WTC11 (cell line): ENCODE data around the gene SPAG8. TPM values are rescaled to one million over a fixed set of nuclear protein-coding genes. Genes with fewer than 3 reads are reported as not detected.

ENCODE experiments used
- ATAC-seq: fragments of 200-7000 bp; cut with Tn5 transposase; 2 replicates; pipeline ENCODE4 v1.10.0; 2021; ENCODE audit warnings: mild to moderate bottlenecking, moderate library complexity
- CTCF ChIA-PET: fragments of 300-600 bp; sonication (Branson Sonifier 250); formaldehyde crosslinking; loops from one replicate; lab custom pipeline; 2021; ENCODE audit warnings: antibody characterized with exemption; lab: Charles Lee
- POLR2A ChIA-PET: fragments of 350-600 bp; sonication (Branson Sonifier 250); formaldehyde crosslinking; loops from one replicate; lab custom pipeline; 2021; ENCODE audit warnings: antibody characterized with exemption; lab: Charles Lee
- DNase-seq: peaks from one replicate; pipeline ENCODE4 v3.0.0; 2021; ENCODE audit warnings: low spot score
- H3K27ac Mint-ChIP-seq: 2 replicates; pipeline ENCODE4 v1.8.0; 2021; ENCODE audit warnings: mixed read lengths
- H3K27me3 Mint-ChIP-seq: 2 replicates; pipeline ENCODE4 v1.8.0; 2021; ENCODE audit warnings: low read depth, mild to moderate bottlenecking, moderate library complexity, mixed read lengths
- H3K36me3 Mint-ChIP-seq: 2 replicates; pipeline ENCODE4 v1.8.0; 2021; ENCODE audit warnings: mixed read lengths
- H3K4me1 Mint-ChIP-seq: 2 replicates; pipeline ENCODE4 v1.8.0; 2022; ENCODE audit warnings: mixed read lengths
- H3K4me3 Mint-ChIP-seq: 2 replicates; pipeline ENCODE4 v1.8.0; 2021; ENCODE audit warnings: mild to moderate bottlenecking, moderate library complexity, mixed read lengths
- H3K9me3 Mint-ChIP-seq: 2 replicates; pipeline ENCODE4 v1.8.0; 2021; ENCODE audit warnings: mixed read lengths
- ATF1 ChIP-seq: sonication (generic); formaldehyde crosslinking; IDR thresholded peaks from 2 replicates; pipeline ENCODE4 v1.8.1; 2023; ENCODE audit warnings: mild to moderate bottlenecking, moderate library complexity, missing genetic modification reagents
- CBFB ChIP-seq: sonication (generic); formaldehyde crosslinking; IDR thresholded peaks from 2 replicates; pipeline ENCODE4 v1.8.1; 2022; ENCODE audit warnings: mild to moderate bottlenecking, low read depth, missing genetic modification reagents
- GRHL2 ChIP-seq: fragments of 250-450 bp; sonication (Bioruptor Pico); IDR thresholded peaks from 2 replicates; pipeline ENCODE4 v1.8.0; 2022; ENCODE audit warnings: mild to moderate bottlenecking, moderate library complexity; ENCODE audit not compliant: insufficient replicate concordance, severe bottlenecking
- JAZF1 ChIP-seq: fragments of 250-450 bp; sonication (Bioruptor Pico); IDR thresholded peaks from 2 replicates; pipeline ENCODE4 v1.9.0; 2021; ENCODE audit warnings: moderate library complexity, mild to moderate bottlenecking, inconsistent platforms
- MYBL2 ChIP-seq: sonication (generic); formaldehyde crosslinking; IDR thresholded peaks from 2 replicates; pipeline ENCODE4 v1.8.1; 2023; ENCODE audit warnings: mild to moderate bottlenecking, moderate library complexity, missing genetic modification reagents
- NFATC4 ChIP-seq: fragments of 250-450 bp; sonication (Bioruptor Pico); IDR thresholded peaks from 2 replicates; pipeline ENCODE4 v1.9.0; 2021; ENCODE audit warnings: mild to moderate bottlenecking
- total RNA-seq: library from RNA; stranded (reverse); gene quantifications from 3 replicates; pipeline ENCODE4 v1.2.3, GENCODE V29; 2021
- TF ChIP-seq, protein P1 (sequence below): sonication (generic); formaldehyde crosslinking; conservative IDR thresholded peaks from 2 replicates; pipeline ENCODE4 v1.8.1; 2023; ENCODE audit warnings: mild to moderate bottlenecking, low read depth, missing genetic modification reagents, moderate library complexity
- TF ChIP-seq, protein P2 (sequence below): sonication (generic); formaldehyde crosslinking; IDR thresholded peaks from 2 replicates; pipeline ENCODE4 v1.8.0; 2022; ENCODE audit warnings: mild to moderate bottlenecking, missing genetic modification reagents
- TF ChIP-seq, protein P3 (sequence below): sonication (generic); formaldehyde crosslinking; IDR thresholded peaks from 2 replicates; pipeline ENCODE4 v1.8.0; 2022; ENCODE audit warnings: mild to moderate bottlenecking, missing genetic modification reagents
- TF ChIP-seq, protein P4 (sequence below): sonication (generic); formaldehyde crosslinking; IDR thresholded peaks from 2 replicates; pipeline ENCODE4 v1.8.0; 2022; ENCODE audit warnings: missing genetic modification reagents
- TF ChIP-seq, protein P5 (sequence below): sonication (generic); formaldehyde crosslinking; IDR thresholded peaks from 2 replicates; pipeline ENCODE4 v1.8.1; 2023; ENCODE audit warnings: mild to moderate bottlenecking, missing genetic modification reagents, borderline replicate concordance
- TF ChIP-seq, protein P6 (sequence below): sonication (generic); formaldehyde crosslinking; IDR thresholded peaks from 2 replicates; pipeline ENCODE4 v1.8.1; 2023; ENCODE audit warnings: mild to moderate bottlenecking, moderate library complexity, missing genetic modification reagents
- TF ChIP-seq, protein P7 (sequence below): fragments of 250-450 bp; sonication (Bioruptor Pico); IDR thresholded peaks from 2 replicates; pipeline ENCODE4 v1.8.0; 2021; ENCODE audit warnings: mild to moderate bottlenecking
- TF ChIP-seq, protein P8 (sequence below): sonication (generic); formaldehyde crosslinking; IDR thresholded peaks from 2 replicates; pipeline ENCODE4 v1.8.1; 2022; ENCODE audit warnings: low read depth, mild to moderate bottlenecking, moderate library complexity, missing genetic modification reagents, borderline replicate concordance
- TF ChIP-seq, protein P9 (sequence below): sonication (generic); formaldehyde crosslinking; IDR thresholded peaks from 2 replicates; pipeline ENCODE4 v1.8.0; 2023; ENCODE audit warnings: missing genetic modification reagents

SPAG8 gene
- total RNA-seq, 1 experiment from 2014 or later, result 0.72 TPM

DNA sequence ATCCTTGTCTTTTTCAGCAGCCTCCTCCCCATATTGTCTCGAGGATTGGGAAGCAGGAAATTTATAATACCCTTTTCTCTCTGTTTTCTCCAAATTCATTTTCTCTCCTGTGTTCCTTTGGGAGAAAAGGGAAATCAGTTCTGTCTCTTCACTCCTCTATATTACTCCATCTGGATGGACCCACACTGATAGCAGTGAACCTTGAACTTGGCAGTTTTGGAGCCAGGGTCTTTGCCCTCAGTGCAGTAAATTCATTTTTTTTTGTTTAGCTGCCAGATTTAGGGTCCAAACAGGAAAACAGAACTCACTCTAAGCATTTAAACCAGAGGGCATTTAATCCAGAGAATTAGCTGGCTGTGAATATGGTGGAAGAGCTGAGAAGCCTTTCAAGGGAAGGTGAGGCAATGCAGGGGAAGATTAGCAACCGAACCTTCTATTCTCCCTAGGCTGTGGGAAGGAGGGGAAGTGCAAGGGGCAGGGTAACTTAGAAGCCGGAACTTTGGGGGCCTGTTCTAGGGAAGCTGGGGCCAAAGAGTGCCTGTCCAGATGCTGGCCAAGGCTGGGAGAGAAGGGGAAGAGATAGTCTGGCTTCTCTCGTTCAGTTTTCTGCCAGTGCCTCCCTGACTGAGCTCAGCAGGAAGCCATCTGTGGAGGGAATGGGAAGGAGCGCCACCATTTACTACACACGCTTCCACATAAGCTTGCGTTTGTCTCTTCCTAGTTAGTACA lies 37.0 kb downstream of the SPAG8 start (continued):
- TF ChIP-seq, protein P1, sequence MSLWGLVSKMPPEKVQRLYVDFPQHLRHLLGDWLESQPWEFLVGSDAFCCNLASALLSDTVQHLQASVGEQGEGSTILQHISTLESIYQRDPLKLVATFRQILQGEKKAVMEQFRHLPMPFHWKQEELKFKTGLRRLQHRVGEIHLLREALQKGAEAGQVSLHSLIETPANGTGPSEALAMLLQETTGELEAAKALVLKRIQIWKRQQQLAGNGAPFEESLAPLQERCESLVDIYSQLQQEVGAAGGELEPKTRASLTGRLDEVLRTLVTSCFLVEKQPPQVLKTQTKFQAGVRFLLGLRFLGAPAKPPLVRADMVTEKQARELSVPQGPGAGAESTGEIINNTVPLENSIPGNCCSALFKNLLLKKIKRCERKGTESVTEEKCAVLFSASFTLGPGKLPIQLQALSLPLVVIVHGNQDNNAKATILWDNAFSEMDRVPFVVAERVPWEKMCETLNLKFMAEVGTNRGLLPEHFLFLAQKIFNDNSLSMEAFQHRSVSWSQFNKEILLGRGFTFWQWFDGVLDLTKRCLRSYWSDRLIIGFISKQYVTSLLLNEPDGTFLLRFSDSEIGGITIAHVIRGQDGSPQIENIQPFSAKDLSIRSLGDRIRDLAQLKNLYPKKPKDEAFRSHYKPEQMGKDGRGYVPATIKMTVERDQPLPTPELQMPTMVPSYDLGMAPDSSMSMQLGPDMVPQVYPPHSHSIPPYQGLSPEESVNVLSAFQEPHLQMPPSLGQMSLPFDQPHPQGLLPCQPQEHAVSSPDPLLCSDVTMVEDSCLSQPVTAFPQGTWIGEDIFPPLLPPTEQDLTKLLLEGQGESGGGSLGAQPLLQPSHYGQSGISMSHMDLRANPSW (CRISPR knock-in tag), result no peak
- TF ChIP-seq GRHL2 (CRISPR knock-in tag), result no peak
- no peak for TF ChIP-seq CBFB (CRISPR knock-in tag)
- TF ChIP-seq, protein P2, sequence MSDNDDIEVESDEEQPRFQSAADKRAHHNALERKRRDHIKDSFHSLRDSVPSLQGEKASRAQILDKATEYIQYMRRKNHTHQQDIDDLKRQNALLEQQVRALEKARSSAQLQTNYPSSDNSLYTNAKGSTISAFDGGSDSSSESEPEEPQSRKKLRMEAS (CRISPR knock-in tag), result no peak
- TF ChIP-seq MYBL2, result no peak
- no peak for TF ChIP-seq ATF1
- TF ChIP-seq JAZF1 (CRISPR knock-in tag), result no peak
- no peak for TF ChIP-seq NFATC4 (CRISPR knock-in tag)

DNA sequence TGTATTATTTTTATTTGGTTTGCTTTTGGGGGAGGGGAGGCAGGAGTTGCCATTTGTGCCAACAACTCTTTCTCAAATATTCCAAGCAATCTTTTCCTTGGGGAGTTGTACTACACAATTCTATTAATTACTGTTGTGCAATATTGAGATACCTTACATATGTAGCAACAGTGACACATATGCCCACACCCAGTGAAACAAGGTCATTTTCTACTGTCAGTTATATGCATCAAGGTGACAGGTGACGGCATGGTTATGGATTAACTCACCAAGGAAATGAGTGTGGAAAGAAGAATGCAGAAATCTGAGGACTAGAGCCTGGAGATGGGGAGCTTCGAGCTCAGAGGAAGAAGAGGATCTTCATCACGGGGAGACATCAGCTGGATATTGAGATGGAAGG lies 40.1 kb downstream of the SPAG8 start:
- Mint-ChIP-seq H3K4me1 (peaks cover 18% of the 10 kb centered on the region), H3K36me3 (no peaks in the 10 kb centered on the region), H3K27me3 (no peaks in the 10 kb centered on the region), H3K9me3 (no peaks in the 10 kb centered on the region), H3K4me3 (no peak overlapping the region), H3K27ac (no peak overlapping the region)
- ChIA-PET POLR2A (no interaction called here), CTCF (interaction anchor here (0.8 to 3.3 kb wide), 4 partner anchors 18 to 161 kb away, joined by 3 to 18 read pairs (median 3); no protein-coding TSS in a partner anchor)
- ATAC-seq (no peak), DNase-seq (no peak)
- TF ChIP-seq, protein P3, sequence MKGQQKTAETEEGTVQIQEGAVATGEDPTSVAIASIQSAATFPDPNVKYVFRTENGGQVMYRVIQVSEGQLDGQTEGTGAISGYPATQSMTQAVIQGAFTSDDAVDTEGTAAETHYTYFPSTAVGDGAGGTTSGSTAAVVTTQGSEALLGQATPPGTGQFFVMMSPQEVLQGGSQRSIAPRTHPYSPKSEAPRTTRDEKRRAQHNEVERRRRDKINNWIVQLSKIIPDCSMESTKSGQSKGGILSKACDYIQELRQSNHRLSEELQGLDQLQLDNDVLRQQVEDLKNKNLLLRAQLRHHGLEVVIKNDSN (CRISPR knock-in tag), result no peak
- TF ChIP-seq, protein P4, sequence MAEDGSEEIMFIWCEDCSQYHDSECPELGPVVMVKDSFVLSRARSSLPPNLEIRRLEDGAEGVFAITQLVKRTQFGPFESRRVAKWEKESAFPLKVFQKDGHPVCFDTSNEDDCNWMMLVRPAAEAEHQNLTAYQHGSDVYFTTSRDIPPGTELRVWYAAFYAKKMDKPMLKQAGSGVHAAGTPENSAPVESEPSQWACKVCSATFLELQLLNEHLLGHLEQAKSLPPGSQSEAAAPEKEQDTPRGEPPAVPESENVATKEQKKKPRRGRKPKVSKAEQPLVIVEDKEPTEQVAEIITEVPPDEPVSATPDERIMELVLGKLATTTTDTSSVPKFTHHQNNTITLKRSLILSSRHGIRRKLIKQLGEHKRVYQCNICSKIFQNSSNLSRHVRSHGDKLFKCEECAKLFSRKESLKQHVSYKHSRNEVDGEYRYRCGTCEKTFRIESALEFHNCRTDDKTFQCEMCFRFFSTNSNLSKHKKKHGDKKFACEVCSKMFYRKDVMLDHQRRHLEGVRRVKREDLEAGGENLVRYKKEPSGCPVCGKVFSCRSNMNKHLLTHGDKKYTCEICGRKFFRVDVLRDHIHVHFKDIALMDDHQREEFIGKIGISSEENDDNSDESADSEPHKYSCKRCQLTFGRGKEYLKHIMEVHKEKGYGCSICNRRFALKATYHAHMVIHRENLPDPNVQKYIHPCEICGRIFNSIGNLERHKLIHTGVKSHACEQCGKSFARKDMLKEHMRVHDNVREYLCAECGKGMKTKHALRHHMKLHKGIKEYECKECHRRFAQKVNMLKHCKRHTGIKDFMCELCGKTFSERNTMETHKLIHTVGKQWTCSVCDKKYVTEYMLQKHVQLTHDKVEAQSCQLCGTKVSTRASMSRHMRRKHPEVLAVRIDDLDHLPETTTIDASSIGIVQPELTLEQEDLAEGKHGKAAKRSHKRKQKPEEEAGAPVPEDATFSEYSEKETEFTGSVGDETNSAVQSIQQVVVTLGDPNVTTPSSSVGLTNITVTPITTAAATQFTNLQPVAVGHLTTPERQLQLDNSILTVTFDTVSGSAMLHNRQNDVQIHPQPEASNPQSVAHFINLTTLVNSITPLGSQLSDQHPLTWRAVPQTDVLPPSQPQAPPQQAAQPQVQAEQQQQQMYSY (CRISPR knock-in tag), result no peak
- TF ChIP-seq, protein P5, sequence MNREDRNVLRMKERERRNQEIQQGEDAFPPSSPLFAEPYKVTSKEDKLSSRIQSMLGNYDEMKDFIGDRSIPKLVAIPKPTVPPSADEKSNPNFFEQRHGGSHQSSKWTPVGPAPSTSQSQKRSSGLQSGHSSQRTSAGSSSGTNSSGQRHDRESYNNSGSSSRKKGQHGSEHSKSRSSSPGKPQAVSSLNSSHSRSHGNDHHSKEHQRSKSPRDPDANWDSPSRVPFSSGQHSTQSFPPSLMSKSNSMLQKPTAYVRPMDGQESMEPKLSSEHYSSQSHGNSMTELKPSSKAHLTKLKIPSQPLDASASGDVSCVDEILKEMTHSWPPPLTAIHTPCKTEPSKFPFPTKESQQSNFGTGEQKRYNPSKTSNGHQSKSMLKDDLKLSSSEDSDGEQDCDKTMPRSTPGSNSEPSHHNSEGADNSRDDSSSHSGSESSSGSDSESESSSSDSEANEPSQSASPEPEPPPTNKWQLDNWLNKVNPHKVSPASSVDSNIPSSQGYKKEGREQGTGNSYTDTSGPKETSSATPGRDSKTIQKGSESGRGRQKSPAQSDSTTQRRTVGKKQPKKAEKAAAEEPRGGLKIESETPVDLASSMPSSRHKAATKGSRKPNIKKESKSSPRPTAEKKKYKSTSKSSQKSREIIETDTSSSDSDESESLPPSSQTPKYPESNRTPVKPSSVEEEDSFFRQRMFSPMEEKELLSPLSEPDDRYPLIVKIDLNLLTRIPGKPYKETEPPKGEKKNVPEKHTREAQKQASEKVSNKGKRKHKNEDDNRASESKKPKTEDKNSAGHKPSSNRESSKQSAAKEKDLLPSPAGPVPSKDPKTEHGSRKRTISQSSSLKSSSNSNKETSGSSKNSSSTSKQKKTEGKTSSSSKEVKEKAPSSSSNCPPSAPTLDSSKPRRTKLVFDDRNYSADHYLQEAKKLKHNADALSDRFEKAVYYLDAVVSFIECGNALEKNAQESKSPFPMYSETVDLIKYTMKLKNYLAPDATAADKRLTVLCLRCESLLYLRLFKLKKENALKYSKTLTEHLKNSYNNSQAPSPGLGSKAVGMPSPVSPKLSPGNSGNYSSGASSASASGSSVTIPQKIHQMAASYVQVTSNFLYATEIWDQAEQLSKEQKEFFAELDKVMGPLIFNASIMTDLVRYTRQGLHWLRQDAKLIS (CRISPR knock-in tag), result no peak
- TF ChIP-seq, protein P6, sequence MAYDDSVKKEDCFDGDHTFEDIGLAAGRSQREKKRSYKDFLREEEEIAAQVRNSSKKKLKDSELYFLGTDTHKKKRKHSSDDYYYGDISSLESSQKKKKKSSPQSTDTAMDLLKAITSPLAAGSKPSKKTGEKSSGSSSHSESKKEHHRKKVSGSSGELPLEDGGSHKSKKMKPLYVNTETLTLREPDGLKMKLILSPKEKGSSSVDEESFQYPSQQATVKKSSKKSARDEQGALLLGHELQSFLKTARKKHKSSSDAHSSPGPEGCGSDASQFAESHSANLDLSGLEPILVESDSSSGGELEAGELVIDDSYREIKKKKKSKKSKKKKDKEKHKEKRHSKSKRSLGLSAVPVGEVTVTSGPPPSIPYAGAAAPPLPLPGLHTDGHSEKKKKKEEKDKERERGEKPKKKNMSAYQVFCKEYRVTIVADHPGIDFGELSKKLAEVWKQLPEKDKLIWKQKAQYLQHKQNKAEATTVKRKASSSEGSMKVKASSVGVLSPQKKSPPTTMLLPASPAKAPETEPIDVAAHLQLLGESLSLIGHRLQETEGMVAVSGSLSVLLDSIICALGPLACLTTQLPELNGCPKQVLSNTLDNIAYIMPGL, result no peak
- TF ChIP-seq, protein P7, sequence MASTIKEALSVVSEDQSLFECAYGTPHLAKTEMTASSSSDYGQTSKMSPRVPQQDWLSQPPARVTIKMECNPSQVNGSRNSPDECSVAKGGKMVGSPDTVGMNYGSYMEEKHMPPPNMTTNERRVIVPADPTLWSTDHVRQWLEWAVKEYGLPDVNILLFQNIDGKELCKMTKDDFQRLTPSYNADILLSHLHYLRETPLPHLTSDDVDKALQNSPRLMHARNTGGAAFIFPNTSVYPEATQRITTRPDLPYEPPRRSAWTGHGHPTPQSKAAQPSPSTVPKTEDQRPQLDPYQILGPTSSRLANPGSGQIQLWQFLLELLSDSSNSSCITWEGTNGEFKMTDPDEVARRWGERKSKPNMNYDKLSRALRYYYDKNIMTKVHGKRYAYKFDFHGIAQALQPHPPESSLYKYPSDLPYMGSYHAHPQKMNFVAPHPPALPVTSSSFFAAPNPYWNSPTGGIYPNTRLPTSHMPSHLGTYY (CRISPR knock-in tag), result no peak
- TF ChIP-seq, protein P8, sequence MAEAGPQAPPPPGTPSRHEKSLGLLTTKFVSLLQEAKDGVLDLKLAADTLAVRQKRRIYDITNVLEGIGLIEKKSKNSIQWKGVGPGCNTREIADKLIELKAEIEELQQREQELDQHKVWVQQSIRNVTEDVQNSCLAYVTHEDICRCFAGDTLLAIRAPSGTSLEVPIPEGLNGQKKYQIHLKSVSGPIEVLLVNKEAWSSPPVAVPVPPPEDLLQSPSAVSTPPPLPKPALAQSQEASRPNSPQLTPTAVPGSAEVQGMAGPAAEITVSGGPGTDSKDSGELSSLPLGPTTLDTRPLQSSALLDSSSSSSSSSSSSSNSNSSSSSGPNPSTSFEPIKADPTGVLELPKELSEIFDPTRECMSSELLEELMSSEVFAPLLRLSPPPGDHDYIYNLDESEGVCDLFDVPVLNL (CRISPR knock-in tag), result no peak
- TF ChIP-seq, protein P9, sequence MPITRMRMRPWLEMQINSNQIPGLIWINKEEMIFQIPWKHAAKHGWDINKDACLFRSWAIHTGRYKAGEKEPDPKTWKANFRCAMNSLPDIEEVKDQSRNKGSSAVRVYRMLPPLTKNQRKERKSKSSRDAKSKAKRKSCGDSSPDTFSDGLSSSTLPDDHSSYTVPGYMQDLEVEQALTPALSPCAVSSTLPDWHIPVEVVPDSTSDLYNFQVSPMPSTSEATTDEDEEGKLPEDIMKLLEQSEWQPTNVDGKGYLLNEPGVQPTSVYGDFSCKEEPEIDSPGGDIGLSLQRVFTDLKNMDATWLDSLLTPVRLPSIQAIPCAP, result no peak
- TF ChIP-seq, protein P2 (CRISPR knock-in tag), result no peak
